Natural killer cell (primary cell): Measurements from ENCODE around the gene LRRC34. TPM values are rescaled to one million over a fixed set of nuclear protein-coding genes. Genes with fewer than 3 reads are reported as not detected.

ENCODE experiments used
- ATAC-seq, 3 donors: fragments of 150-1000 bp in 2 of 3; fragments of 200-7000 bp in 1 of 3; cut with Tn5 transposase; 1 replicate in 1 of 3; 2 replicates in 2 of 3; pipeline ENCODE4 v1.10.0; 2021; ENCODE audit warnings: mild to moderate bottlenecking in 2 of 3, moderate library complexity in 2 of 3
- DNase-seq, 2 donors: peaks; one replicate each; pipeline versions ENCODE4 v3.0.0 to v3.0.0-alpha.2; 2013 to 2021; ENCODE audit warnings: mixed read lengths in 1 of 2
- H3K27ac ChIP-seq: one replicate; pipeline ENCODE4 v1.5.1; 2013; ENCODE audit warnings: mild to moderate bottlenecking, low read length
- H3K27me3 ChIP-seq: one replicate; pipeline ENCODE4 v1.6.1; 2013; ENCODE audit warnings: low read length; ENCODE audit not compliant: control insufficient read depth, insufficient read depth
- H3K36me3 ChIP-seq: one replicate; pipeline ENCODE4 v1.6.1; 2013; ENCODE audit warnings: low read length; ENCODE audit not compliant: control insufficient read depth, insufficient read depth
- H3K4me1 ChIP-seq: one replicate; pipeline ENCODE4 v1.6.1; 2013; ENCODE audit warnings: low read length; ENCODE audit not compliant: control insufficient read depth, insufficient read depth
- H3K4me3 ChIP-seq: one replicate; pipeline ENCODE4 v1.5.1; 2013; ENCODE audit warnings: low read length
- H3K9me3 ChIP-seq: one replicate; pipeline ENCODE4 v1.6.1; 2013; ENCODE audit warnings: low read length; ENCODE audit not compliant: control insufficient read depth, insufficient read depth
- H3K27ac Mint-ChIP-seq, 2 donors: one replicate each; pipeline ENCODE4 v1.8.0; 2022; ENCODE audit warnings: mild to moderate bottlenecking in 2 of 2, mixed read lengths in 2 of 2, moderate library complexity in 1 of 2
- H3K27me3 Mint-ChIP-seq, 2 donors: one replicate each; pipeline ENCODE4 v1.8.0; 2022; ENCODE audit warnings: low read depth in 2 of 2, mixed read lengths in 2 of 2
- H3K36me3 Mint-ChIP-seq: one replicate; pipeline ENCODE4 v1.8.0; 2022; ENCODE audit warnings: mixed read lengths
- H3K4me1 Mint-ChIP-seq, 2 donors: one replicate each; pipeline ENCODE4 v1.8.0; 2022; ENCODE audit warnings: mixed read lengths in 2 of 2
- H3K4me3 Mint-ChIP-seq: one replicate; pipeline ENCODE4 v1.8.0; 2022; ENCODE audit warnings: mild to moderate bottlenecking, moderate library complexity, mixed read lengths
- H3K9me3 Mint-ChIP-seq, 2 donors: one replicate each; pipeline ENCODE4 v1.8.0; 2022; ENCODE audit warnings: mixed read lengths in 2 of 2
- WGBS: methylation state at CpG from one replicate; pipeline ENCODE4 v1.1.7; 2013; ENCODE audit warnings: missing lambda C conversion rate; ENCODE audit not compliant: insufficient coverage; 5-methylcytosine and 5-hydroxymethylcytosine counted together
- intact Hi-C: fragments of 100-400 bp; cut with micrococcal nuclease; formaldehyde crosslinking; loops from one replicate; pipeline ENCODE4 v1.14.2; 2022
- total RNA-seq, 4 donors: library from RNA; stranded (reverse); fragments of 120-200 nt in 1 of 4; gene quantifications; one replicate each; pipeline versions ENCODE4 v1.2.3 to v1.2.4, GENCODE V29; 2013 to 2022
- TF ChIP-seq, protein P1 (sequence below): fragments of 200-600 bp; IDR thresholded peaks from one replicate; pipeline ENCODE4 v1.8.0; 2022; ENCODE audit warnings: antibody characterized with exemption

LRRC34 gene
- total RNA-seq, 3 donors from 2014 or later (not counting 1 experiment from before 2014, with no cell fraction given): 0.45 to 1.0 (median 0.48) TPM

- H3K36me3 Mint-ChIP-seq: no peaks in the 10 kb centered on the region
- 57% methylated on average over 1 of the region's 5 CpGs for WGBS
- peaks cover 6% of the 10 kb centered on the region for H3K4me1 ChIP-seq
- H3K9me3 ChIP-seq: peaks cover 2% of the 10 kb centered on the region
- H3K27me3 Mint-ChIP-seq: peaks cover 0 to 4% of the 10 kb centered on the region in 2 donors
- TF ChIP-seq, protein P1, sequence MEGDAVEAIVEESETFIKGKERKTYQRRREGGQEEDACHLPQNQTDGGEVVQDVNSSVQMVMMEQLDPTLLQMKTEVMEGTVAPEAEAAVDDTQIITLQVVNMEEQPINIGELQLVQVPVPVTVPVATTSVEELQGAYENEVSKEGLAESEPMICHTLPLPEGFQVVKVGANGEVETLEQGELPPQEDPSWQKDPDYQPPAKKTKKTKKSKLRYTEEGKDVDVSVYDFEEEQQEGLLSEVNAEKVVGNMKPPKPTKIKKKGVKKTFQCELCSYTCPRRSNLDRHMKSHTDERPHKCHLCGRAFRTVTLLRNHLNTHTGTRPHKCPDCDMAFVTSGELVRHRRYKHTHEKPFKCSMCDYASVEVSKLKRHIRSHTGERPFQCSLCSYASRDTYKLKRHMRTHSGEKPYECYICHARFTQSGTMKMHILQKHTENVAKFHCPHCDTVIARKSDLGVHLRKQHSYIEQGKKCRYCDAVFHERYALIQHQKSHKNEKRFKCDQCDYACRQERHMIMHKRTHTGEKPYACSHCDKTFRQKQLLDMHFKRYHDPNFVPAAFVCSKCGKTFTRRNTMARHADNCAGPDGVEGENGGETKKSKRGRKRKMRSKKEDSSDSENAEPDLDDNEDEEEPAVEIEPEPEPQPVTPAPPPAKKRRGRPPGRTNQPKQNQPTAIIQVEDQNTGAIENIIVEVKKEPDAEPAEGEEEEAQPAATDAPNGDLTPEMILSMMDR: no peak
- H3K9me3 Mint-ChIP-seq: no peaks in the 10 kb centered on the region
- no peaks in the 10 kb centered on the region for H3K36me3 ChIP-seq
- no peak overlapping the region for H3K27ac ChIP-seq
- DNase-seq: no peak
- no peak overlapping the region for H3K4me3 Mint-ChIP-seq
- no peaks in the 10 kb centered on the region for H3K27me3 ChIP-seq
- H3K27ac Mint-ChIP-seq: peak overlapping the region in 1 of 2 donors; percentile 52
- peaks cover 12 to 19% of the 10 kb centered on the region in 2 donors for H3K4me1 Mint-ChIP-seq
- no peak overlapping the region for H3K4me3 ChIP-seq
- ATAC-seq: no peak
- intact Hi-C loops: no loop called here
Observed at GRCh38 chr3:169758359-169758994, 54.2 kb downstream of the LRRC34 start.

DNA sequence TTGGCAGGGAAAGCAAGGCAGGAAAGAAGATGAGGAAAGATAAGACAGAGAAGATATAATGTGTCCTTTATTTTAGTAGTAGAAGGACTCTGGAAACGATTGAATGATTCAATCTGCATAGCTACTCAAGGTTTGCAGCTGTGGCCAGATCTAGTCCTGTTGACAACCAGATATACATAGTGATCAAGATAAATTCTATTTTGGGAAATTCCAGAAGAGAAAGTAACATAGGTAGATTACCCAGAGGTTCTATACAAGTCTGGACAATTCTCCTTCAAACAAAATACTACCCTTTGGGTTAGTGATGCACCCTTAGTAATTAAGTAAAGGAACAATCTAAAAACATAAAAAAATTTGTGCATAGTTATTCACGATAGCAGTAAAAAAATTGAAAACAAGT lies 57.2 kb downstream of the LRRC34 start:
- no peaks in the 10 kb centered on the region for H3K9me3 Mint-ChIP-seq
- intact Hi-C loops: no loop called here
- Histone ChIP-seq H3K9me3 (no peaks in the 10 kb centered on the region), H3K4me1 (no peaks in the 10 kb centered on the region), H3K27ac (no peak overlapping the region), H3K4me3 (no peak overlapping the region), H3K36me3 (no peaks in the 10 kb centered on the region), H3K27me3 (peaks cover 6% of the 10 kb centered on the region)
- WGBS: 67% methylated on average over 1 of the region's 2 CpGs
- H3K27me3 Mint-ChIP-seq: peaks cover 9 to 13% of the 10 kb centered on the region in 2 donors
- no peak for ATAC-seq
- peaks cover 8 to 12% of the 10 kb centered on the region in 2 donors for H3K4me1 Mint-ChIP-seq
- H3K27ac Mint-ChIP-seq: no peak overlapping the region
- TF ChIP-seq, protein P1: no peak
- no peak for DNase-seq
- H3K36me3 Mint-ChIP-seq: no peaks in the 10 kb centered on the region
- H3K4me3 Mint-ChIP-seq: no peak overlapping the region

- WGBS: 83% methylated on average over 3 of the region's 3 CpGs
- no peaks in the 10 kb centered on the region for H3K4me1 ChIP-seq
- no peak overlapping the region for H3K27ac ChIP-seq
- TF ChIP-seq, protein P1: no peak
- intact Hi-C loops: no loop called here
- peaks cover 6% of the 10 kb centered on the region for H3K27me3 ChIP-seq
- Mint-ChIP-seq H3K27me3 (peaks cover 9 to 17% of the 10 kb centered on the region in 2 donors), H3K9me3 (no peaks in the 10 kb centered on the region), H3K4me3 (no peak overlapping the region), H3K36me3 (no peaks in the 10 kb centered on the region), H3K27ac (no peak overlapping the region), H3K4me1 (peaks cover 8 to 12% of the 10 kb centered on the region in 2 donors)
- DNase-seq (no peak), ATAC-seq (no peak)
- no peaks in the 10 kb centered on the region for H3K36me3 ChIP-seq
- H3K4me3 ChIP-seq: no peak overlapping the region
- H3K9me3 ChIP-seq: no peaks in the 10 kb centered on the region
Observed at GRCh38 chr3:169754711-169755110, 58.0 kb downstream of the LRRC34 start.

- WGBS: 88% methylated on average over 2 of the region's 2 CpGs
- no peak for ATAC-seq
- no peak overlapping the region for H3K4me3 ChIP-seq
- H3K9me3 ChIP-seq: no peaks in the 10 kb centered on the region
- Mint-ChIP-seq H3K27me3 (peaks cover 30 to 31% of the 10 kb centered on the region in 2 donors), H3K4me3 (no peak overlapping the region), H3K4me1 (no peaks in the 10 kb centered on the region), H3K36me3 (no peaks in the 10 kb centered on the region), H3K9me3 (no peaks in the 10 kb centered on the region), H3K27ac (no peak overlapping the region)
- intact Hi-C loops: no loop called here
- no peaks in the 10 kb centered on the region for H3K4me1 ChIP-seq
- no peak overlapping the region for H3K27ac ChIP-seq
- DNase-seq: no peak
- H3K27me3 ChIP-seq: peaks cover 13% of the 10 kb centered on the region
- no peaks in the 10 kb centered on the region for H3K36me3 ChIP-seq
- TF ChIP-seq, protein P1: no peak
Observed at GRCh38 chr3:169751875-169752274, 60.8 kb downstream of the LRRC34 start.
